NT2/D1 (cell line): ENCODE data around the gene MANSC4.

Experiments used
- YY1 ChIP-seq: IDR thresholded peaks from 2 replicates; pipeline ENCODE4 v1.6.1; 2011; ENCODE audit not compliant: insufficient read length, insufficient read depth
- ZNF274 ChIP-seq: IDR thresholded peaks from 2 replicates; pipeline ENCODE4 v1.6.1; 2011; ENCODE audit warnings: mild to moderate bottlenecking, low read depth, low read length

- TF ChIP-seq ZNF274 = no peak
- TF ChIP-seq YY1 = no peak
Observed at GRCh38 chr12:27778206-27778605, 1.8 kb downstream of the MANSC4 start.
